MCF 10A (cell line): ENCODE measurements around the gene UGT2B11. TPM values are rescaled to one million over a fixed set of nuclear protein-coding genes. Genes with fewer than 3 reads are reported as not detected.
"Not testable (repeated sequence)": the region's sequence is repeated elsewhere in the genome, so short reads cannot be mapped to it uniquely, and the experiment has no call there.

Source experiments
- BruUV-seq: library from RNA; stranded (reverse); fragments of 400-500 nt; replicated peaks from 2 replicates; lab custom pipeline; 2021; lab: Mats Ljungman, UMichigan
- CTCF ChIA-PET: fragments of 300-600 bp; sonication (Branson Sonifier 250); formaldehyde crosslinking; extraction: SDS; loops from one replicate; lab custom pipeline; 2021; ENCODE audit warnings: antibody characterized with exemption, inconsistent platforms; lab: Yijun Ruan, JAX
- POLR2A ChIA-PET: fragments of 300-600, 350-650 bp; sonication (Branson Sonifier 250); formaldehyde crosslinking; extraction: SDS; loops from one replicate; lab custom pipeline; 2020; ENCODE audit warnings: antibody characterized with exemption, inconsistent platforms; lab: Yijun Ruan, JAX
- DNase-seq: peaks from one replicate; pipeline ENCODE4 v3.0.0-alpha.2; 2018; ENCODE audit not compliant: unreplicated experiment
- H3K27ac Mint-ChIP-seq: one replicate; pipeline ENCODE4 v1.8.0; 2022; ENCODE audit warnings: mild to moderate bottlenecking, low read depth, mixed read lengths; ENCODE audit not compliant: unreplicated experiment
- H3K27me3 Mint-ChIP-seq: one replicate; pipeline ENCODE4 v1.8.0; 2022; ENCODE audit warnings: mixed read lengths; ENCODE audit not compliant: insufficient read depth, unreplicated experiment
- H3K36me3 Mint-ChIP-seq: one replicate; pipeline ENCODE4 v1.8.0; 2022; ENCODE audit warnings: mild to moderate bottlenecking, moderate library complexity, mixed read lengths; ENCODE audit not compliant: insufficient read depth, unreplicated experiment
- H3K4me1 Mint-ChIP-seq: one replicate; pipeline ENCODE4 v1.8.0; 2022; ENCODE audit warnings: mixed read lengths; ENCODE audit not compliant: insufficient read depth, unreplicated experiment
- H3K4me3 Mint-ChIP-seq: one replicate; pipeline ENCODE4 v1.8.0; 2022; ENCODE audit warnings: mild to moderate bottlenecking, moderate library complexity, mixed read lengths; ENCODE audit not compliant: unreplicated experiment
- H3K9me3 Mint-ChIP-seq: one replicate; pipeline ENCODE4 v1.8.0; 2022; ENCODE audit warnings: mixed read lengths; ENCODE audit not compliant: unreplicated experiment
- intact Hi-C: fragments of 100-400 bp; cut with micrococcal nuclease; formaldehyde crosslinking; loops from 2 replicates; pipeline ENCODE4 v1.14.1; 2022
- total RNA-seq: library from RNA; stranded (reverse); gene quantifications from 2 replicates; pipeline ENCODE4 v1.2.3, GENCODE V29; 2022
- TF ChIP-seq, protein P1 (sequence below): fragments of 200-600 bp; IDR thresholded peaks from one replicate; pipeline ENCODE4 v1.8.0; 2022; ENCODE audit warnings: antibody characterized with exemption, mild to moderate bottlenecking; ENCODE audit not compliant: unreplicated experiment

Gene UGT2B11
- total RNA-seq, 1 experiment from 2014 or later, result not detected

DNA sequence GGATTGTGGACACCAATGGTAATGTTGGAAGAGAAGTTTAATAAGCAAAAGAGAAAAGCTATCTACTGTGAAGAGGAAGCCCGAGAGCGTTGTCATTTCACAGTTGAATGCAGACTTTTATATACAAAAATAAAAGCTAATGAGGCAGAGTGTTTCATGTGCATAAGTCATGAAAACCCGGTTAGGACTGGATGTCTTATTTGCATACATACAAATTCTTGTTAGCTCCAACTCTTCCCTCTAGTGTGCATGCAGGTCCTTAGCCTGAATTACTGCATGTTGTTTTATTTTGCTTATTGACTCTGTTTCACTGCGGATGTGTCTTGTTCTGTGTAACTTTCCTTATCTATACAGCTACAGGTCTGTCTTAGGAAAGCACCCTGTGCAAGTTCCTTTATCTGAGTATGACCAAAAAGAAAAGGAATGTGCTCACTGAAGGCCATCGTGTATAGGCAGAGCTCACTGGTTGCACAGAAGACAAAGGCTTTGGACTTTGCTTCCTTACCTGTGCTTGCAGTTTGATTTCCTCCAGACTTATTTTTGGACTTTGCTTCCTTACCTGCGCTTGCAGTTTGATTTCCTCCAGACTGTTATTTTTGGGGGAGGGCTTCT lies 25.1 kb upstream of the UGT2B11 start:
- no peak overlapping the region for H3K27ac Mint-ChIP-seq
- intact Hi-C loops, result no loop called here
- H3K36me3 Mint-ChIP-seq, result no peaks in the 10 kb centered on the region
- ChIA-PET POLR2A (no interaction called here), CTCF (interaction anchor here (0.7 to 0.8 kb wide), 2 partner anchors 15 to 34 kb away, joined by 3 to 5 read pairs; no protein-coding TSS in a partner anchor)
- H3K4me1 Mint-ChIP-seq, result no peaks in the 10 kb centered on the region
- H3K4me3 Mint-ChIP-seq, result no peak overlapping the region
- H3K9me3 Mint-ChIP-seq, result no peaks in the 10 kb centered on the region
- no peak for DNase-seq
- BruUV-seq, result no TSS peak
- H3K27me3 Mint-ChIP-seq, result no peaks in the 10 kb centered on the region
- TF ChIP-seq, protein P1, sequence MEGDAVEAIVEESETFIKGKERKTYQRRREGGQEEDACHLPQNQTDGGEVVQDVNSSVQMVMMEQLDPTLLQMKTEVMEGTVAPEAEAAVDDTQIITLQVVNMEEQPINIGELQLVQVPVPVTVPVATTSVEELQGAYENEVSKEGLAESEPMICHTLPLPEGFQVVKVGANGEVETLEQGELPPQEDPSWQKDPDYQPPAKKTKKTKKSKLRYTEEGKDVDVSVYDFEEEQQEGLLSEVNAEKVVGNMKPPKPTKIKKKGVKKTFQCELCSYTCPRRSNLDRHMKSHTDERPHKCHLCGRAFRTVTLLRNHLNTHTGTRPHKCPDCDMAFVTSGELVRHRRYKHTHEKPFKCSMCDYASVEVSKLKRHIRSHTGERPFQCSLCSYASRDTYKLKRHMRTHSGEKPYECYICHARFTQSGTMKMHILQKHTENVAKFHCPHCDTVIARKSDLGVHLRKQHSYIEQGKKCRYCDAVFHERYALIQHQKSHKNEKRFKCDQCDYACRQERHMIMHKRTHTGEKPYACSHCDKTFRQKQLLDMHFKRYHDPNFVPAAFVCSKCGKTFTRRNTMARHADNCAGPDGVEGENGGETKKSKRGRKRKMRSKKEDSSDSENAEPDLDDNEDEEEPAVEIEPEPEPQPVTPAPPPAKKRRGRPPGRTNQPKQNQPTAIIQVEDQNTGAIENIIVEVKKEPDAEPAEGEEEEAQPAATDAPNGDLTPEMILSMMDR, result no peak

DNA sequence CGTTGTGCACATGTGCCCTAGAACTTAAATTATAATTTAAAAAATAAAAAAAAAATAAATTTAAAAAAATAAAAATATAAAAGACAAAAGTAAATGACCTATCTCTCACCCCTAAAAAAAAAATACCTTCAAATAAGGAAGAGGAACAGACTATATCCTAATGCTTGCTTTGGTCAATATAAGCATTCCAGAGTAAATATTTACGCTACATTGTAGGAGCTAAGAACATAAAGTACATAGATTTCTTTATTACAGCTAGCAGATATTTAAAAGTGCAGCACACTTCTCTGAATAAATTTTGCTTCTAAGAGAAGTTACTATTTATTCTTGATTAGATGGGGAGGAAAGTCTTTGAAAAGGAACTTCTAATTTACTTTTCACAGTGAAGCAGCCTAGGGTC lies 24.5 kb upstream of the UGT2B11 start:
- BruUV-seq, result no TSS peak
- POLR2A ChIA-PET, result no interaction called here
- H3K9me3 Mint-ChIP-seq, result no peaks in the 10 kb centered on the region
- intact Hi-C loops, result no loop called here
- H3K36me3 Mint-ChIP-seq, result no peaks in the 10 kb centered on the region
- DNase-seq, result no peak
- CTCF ChIA-PET, result no interaction called here
- H3K27ac Mint-ChIP-seq, result no peak overlapping the region
- H3K4me1 Mint-ChIP-seq, result no peaks in the 10 kb centered on the region
- H3K4me3 Mint-ChIP-seq, result no peak overlapping the region
- no peaks in the 10 kb centered on the region for H3K27me3 Mint-ChIP-seq
- TF ChIP-seq, protein P1, result no peak

DNA sequence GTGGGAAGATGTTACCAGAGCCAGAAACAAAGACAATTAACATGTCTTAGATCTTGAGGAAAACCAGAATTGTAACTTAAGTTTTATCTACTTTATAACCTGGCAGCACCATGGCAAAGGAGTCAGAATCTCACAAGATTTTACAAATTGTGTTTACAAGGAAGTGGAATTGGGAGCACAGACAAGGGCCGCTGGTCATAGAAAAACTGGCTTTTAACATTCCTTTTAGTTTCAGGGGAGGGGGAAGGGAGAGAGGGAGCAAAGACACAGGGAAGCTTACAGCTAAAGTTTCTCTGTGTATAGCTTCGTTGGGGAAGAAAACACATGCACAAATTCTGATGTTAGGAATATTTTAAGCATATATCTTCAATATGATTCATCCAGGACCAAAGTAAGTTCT lies 10.3 kb upstream of the UGT2B11 start:
- no TSS peak for BruUV-seq
- Mint-ChIP-seq H3K27me3 (no peaks in the 10 kb centered on the region), H3K36me3 (no peaks in the 10 kb centered on the region), H3K4me3 (no peak overlapping the region), H3K4me1 (no peaks in the 10 kb centered on the region), H3K27ac (no peak overlapping the region), H3K9me3 (no peaks in the 10 kb centered on the region)
- no peak for DNase-seq
- ChIA-PET POLR2A (no interaction called here), CTCF (no interaction called here)
- intact Hi-C loops, result no loop called here
- TF ChIP-seq, protein P1, result no peak

DNA sequence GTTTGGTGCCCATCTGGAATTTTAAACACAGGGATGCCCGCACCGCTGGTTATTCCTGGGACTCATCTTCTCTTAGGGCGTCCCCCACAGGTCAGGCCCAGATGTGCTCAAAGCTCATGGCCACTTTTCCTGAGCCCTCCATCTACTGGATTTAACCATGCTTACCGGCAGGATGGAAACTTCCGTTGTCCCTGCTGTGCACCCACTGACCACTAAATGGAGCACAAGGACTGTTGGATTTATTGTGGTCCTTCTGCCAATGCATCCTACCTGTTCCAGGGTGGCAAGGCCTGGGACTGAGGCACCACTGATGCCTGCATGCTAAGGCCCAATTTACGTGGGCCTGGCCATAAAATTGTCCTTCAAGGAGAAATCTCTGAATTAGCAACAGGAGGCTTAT lies 8.7 kb upstream of the UGT2B11 start:
- POLR2A ChIA-PET, H3K27ac Mint-ChIP-seq, BruUV-seq, DNase-seq, intact Hi-C loops, H3K4me3 Mint-ChIP-seq, H3K36me3 Mint-ChIP-seq, H3K9me3 Mint-ChIP-seq, H3K4me1 Mint-ChIP-seq, H3K27me3 Mint-ChIP-seq: not testable (repeated sequence)
- CTCF ChIA-PET, result interaction anchor here (1.0 kb wide), 1 partner anchor 952 kb away, joined by 4 read pairs; no protein-coding TSS in a partner anchor

DNA sequence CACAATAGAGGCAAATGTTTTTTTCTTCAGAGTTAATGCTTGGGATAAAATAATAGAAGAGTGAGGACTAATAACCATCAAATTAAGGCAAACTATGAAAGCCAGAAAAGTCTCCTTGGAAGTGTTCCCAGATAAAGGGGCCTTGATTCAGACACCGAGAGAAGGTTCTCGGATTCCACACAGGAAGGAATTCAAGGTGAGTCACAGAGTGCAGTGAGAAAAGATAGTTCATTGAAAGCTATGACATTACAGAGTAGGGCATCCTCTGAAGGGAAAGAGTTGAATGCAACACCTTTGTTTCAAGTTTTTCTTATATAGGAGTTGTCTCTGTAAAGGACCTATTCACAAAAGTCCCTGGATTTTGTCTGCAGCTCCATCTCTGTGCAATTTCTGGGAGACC lies 3.9 kb upstream of the UGT2B11 start:
- CTCF ChIA-PET, H3K4me1 Mint-ChIP-seq, H3K27me3 Mint-ChIP-seq: not testable (repeated sequence)

More for the DNA sequence above, 3.9 kb upstream of the UGT2B11 start:
- H3K36me3 Mint-ChIP-seq, H3K27ac Mint-ChIP-seq, H3K9me3 Mint-ChIP-seq, DNase-seq, H3K4me3 Mint-ChIP-seq, BruUV-seq, POLR2A ChIA-PET, intact Hi-C loops: not testable (repeated sequence)
